NCI-H187 (cell line): ENCODE data around the gene DOK4.

ENCODE experiments used
- DNase-seq, 2 experiments: peaks; one replicate each; lab custom pipeline; 2025; lab: John Stamatoyannopoulos, UW

The DOK4 gene

DNA sequence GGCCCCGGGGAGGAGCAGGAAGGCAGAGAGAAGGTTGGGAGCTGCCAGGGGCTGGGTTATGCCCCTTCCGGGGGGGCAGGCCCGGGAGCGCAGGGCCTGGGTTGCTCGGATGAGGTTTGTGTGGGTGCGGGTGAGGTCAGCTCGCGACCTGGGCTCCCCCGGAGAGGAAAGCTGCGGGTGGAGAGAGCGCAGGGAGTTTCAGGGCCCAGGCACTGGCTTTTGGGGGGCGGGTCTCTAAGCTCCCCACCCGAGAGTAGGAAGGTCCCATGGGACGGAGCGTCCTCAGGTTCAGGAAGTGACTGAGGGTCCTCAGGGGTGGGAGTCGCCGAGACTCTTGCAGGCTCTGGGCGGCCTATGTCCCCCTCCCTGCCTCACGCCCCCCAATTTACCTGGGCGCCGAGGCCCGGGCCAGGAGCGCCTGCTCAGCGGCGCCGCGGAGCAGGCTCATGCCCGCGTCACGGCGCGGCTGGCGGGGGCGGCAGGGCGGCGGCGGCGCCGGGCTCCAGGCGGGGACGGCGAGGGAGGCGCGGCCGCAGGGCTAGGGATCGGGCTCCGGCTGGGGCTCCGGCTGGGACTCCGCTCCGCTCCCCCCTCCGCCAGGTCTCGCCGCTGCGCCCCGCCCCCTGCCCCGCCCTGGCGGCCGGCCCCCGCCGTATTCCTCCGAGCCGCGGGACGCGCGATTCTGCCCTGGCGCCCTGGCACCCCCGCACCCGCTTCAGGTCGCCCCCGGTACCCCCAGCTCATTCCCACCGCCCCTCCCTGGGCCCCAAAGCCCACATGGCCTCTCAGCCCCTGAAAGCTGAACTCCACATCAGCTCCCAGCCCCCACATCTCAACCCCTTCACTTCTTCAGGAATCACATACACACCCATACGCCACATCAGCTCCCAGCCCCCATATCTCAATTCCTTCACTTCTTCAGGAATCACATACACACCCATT is at the start of gene DOK4:
Gene DOK4, minus strand, starts transcription at position 578 of the 942 bp plus-strand sequence. CDS start 6,986 bp downstream, outside the sequence.
- peak in 1 of 2 experiments; percentile 30 for DNase-seq

DNA sequence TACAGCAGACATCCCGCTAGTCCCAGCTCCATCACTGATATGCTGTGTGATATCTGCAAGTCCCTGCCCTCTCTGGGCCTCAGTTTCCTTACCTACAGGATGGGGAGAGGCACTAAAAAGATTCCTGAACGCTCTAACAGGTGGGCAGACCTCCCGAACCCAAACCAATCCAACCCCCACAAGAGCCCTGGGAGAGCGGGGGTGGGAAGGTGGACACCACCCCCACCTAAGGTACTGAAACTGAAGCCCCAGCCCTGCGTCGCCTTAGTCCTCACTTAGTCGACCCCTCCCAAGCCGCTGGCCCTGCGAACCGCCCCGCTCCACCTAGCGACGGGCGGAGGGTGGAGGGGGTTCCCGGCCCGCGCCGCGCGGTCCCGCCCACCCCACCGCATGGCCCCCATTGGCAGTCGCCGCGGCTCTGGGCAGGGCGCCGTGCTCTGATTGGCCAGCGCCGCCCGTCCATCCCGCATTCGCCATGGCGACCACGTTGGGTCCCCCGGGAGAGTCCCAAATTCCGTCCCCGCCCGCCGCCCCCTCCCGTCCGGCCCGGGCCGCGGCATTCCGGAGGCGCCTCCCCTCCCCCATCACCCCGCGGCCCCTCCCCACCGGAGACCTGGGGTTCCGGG is 49.5 kb upstream of the DOK4 start:
- DNase-seq: peak in 1 of 2 experiments; percentile 35

DNA sequence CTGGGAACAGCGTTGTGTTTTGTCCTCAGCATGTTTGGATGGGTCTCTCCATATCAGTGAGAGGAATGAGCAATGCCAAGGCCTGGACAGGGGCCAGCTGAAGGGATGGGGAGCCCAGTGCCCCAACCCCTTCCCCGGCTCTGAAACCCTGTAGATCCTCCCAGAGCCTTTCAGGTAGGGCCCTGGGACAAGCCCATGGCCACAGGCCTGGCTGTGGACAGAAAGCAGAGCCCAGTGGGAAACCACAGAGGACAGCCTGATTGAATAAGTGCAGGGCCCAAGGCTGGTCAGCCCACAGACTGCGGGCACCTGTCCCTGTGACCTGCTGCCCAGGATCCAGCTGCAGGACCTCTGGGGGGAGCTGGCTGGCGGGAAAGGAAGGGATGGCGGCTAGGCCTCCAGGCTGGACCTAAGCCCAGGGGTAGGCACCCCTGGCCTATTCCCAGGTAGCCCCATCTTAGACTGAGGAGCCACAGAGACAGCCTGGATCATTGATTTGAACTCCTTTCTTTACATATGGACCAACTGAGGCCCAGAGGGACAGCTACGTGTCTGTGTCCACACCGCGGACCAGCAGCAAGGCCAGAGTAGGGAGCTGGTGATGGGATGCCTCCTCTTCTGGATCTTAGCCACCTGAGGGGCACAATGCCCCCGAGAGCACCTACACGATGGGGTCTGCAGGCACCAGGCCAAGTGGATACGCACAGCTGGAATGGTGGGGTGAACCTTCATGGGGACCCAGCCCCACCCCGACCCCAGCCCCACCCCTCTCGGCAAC is 48.8 kb upstream of the DOK4 start:
- no peak for DNase-seq

DNA sequence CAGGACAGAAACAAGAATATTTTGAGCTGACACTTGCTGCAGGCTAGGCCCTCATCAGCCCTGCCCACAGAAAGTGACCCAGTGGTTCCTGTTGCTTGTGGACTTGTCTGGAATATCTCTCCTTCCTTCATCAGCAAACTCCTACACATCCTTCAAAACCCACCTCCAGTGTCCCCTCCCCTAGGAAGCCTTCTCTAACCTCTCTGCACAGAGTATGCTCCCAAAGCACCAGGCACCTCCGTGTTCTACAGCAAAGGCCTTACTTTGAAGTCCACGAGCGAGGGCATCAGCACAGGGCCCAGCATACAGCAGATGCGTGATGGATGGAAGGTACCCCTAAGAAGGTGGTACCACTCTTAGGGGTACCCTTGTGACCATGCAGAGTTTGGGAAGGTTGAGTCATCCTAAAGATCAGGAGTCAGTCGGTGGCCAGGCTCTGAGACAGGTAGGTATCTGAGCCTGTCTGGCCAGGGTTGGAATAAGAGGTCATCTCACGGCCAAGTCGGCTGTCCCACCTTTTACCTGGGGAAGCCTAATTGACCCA is 48.1 kb upstream of the DOK4 start:
- DNase-seq: no peak

DNA sequence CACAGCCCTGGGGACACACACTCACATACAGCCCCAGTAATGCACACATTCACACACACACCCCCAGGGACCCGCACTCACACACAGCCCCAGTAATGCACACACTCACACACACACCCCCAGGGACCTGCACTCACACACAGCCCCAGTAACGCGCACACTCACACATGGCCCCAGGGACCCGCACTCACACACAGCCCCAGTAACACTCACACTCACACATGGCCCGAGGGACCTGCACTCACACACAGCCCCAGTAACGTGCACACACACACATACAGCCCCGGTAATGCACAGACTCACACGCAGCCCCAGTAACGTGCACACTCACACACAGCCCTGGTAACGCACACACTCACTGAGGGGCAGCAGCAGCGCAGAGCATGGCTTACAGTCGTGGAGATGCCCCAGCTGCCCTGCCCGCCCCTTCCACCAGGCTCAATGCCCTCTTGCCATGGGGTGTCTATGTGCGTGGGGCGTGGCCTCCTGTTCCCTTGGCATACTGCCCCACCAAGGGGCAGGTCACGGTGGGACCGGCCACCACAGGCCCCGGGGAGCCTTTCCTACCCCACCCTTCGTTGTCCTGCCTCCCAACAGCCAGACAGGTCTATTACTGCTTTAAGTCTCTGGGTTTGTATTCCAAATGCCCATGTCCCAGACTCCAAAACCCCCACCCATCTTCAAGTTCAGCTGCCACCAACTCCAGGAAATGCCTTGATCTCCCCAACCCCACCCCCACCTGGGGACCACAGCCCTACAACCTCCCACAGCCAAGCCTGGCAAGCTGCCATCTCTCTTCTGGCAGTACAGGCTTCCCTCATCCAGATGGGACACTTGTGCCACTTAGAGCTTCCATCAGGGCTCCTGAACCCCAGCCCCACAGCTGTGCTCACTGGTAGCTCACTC is 47.4 kb upstream of the DOK4 start:
- DNase-seq: no peak

DNA sequence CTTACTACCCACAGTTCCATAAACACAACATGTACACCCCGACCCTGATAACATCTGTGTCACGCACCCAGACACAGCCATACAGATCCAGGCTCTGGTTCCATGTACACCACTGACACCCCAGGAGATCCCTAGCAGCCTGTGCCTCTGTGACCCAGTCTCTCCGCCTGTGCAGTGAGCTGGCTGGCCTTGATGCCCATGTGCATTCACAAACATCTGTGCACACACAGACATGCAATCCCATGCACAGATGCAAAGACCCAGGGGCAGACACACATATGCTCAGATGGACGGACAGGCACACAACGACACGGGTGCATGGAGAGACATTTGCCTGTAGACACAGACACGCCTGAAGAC is 46.0 kb upstream of the DOK4 start:
- DNase-seq: no peak

DNA sequence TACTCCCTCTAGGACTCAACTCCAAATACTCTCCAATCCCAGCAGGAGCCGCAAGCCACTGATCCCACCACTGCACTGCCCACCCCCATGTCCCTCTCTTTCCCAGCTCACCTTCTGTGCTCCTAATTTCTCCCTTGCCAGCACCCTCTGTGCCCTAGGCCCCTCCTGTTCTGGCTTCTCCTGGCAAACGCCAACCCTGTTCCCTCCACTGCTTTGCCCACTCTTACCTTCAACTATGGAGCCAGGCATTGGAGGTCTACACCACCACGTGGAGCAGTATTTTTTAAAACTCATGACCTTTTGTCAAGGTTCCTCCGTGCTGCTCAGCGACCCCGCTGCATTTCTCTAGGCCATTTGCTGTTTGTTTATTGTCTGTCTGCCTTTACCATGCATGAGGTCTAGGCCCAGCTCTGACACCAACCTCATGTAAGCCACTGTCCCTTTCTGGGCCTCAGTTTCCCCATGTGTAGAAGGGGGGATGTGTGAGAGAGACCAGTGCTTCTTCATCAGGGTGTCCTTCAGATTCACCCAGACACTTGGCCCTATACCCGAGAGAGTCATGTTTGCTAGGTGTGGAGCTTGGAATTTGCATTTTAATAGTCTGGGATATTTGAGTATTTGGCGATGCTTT is 45.5 kb upstream of the DOK4 start:
- DNase-seq: no peak

DNA sequence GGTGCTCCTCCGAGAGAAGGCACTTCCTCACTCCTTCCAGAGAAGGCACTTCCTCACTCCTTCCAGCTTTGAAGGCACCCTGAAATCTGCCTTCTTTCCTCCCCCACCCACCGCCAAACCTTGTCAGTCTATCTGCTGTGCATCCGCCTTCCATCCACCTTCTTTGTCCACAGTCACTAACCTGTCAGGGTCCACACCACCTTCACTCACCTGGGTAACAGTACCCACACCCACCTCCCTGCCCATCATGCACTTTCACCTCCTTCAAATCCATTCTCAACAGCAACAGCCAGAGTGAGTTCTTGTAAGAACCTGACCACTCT is 44.9 kb upstream of the DOK4 start:
- no peak for DNase-seq

DNA sequence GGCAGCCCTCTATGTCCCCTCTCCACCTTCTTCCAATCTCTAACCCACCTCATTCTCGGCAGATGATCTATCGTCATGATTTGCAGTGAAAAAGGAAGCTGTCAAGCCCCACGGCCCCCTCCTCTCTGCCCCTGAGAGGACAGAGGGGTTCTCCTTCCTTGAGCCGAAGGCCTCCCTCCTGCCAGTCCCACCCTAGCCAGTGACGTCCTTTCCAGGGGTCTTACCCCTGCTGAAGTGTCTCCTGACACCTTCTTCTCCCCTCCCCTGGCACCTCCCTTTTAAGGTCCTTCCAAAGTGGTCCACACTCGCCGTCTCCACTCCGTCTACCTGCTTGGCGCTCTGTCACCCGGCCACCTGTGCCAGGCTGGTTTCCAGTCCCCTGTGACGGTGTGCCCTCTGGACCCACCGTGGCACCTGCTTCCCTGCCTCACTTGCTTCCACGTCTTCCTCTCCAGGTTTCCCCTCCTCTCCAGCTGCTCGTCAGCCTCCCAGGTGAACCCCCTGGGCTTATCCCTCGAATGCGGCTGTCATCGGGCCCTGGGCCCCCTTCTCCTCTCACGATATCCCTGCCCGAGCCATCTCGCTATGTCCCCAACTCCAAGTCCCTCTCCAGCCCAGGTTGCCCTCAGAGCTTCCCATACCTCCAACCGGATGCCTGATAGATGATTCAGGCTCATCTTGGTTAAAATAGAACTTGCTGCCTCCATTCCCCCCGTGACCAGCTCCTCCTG is 44.4 kb upstream of the DOK4 start:
- no peak for DNase-seq

DNA sequence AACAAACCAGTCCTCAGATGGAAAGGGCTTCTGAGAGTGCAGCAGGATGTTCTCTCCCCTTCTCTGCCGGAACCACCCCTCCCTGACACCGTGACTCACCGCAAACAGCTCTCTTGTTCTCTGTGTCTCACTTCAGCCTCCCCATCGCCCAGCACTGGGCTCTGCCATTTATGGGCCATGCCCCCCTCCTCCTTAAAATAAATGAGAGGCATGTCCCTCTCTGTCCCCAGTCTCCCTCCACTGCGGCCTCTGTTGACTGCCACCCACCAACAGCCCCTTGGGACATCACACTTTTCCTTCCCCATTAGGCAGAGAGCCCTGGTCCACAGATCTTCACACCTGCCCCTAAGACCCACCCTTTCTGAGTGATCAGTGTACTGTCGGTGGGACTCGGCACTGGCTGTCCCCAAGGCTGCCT is 43.8 kb upstream of the DOK4 start:
- no peak for DNase-seq

DNA sequence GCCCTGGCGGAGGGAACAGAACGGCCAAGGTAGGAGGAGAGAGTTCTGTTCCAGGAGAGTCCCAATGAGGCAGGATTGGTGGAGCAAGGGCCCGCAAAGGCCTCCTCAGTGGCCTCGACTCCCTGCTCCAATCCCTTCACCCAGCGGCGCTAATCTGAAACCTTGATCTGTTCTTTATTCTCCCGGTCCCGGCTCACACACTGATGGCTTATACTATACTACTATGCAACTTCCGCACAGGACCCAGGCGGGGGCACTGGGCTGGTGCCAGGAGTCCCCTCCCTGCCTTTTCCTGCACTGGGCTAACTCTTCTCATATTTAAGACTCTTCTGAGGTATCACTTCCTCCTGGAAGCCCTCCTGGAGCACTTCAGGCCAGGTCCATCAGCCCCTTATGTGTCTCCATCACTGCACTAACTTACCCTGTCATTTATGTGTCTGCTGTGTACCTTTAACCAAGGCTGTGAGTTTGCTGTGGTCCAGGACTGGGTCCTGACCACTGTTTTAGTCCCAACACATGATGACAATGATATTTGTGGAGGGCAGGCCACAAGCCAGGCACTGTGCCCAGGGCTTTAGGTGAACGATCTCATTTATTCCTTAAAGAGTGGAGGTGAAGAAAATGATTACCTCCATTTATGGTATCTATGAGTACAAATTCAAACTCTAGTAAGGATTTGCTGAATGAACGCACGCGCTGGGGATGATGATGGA is 43.3 kb upstream of the DOK4 start:
- DNase-seq: no peak

DNA sequence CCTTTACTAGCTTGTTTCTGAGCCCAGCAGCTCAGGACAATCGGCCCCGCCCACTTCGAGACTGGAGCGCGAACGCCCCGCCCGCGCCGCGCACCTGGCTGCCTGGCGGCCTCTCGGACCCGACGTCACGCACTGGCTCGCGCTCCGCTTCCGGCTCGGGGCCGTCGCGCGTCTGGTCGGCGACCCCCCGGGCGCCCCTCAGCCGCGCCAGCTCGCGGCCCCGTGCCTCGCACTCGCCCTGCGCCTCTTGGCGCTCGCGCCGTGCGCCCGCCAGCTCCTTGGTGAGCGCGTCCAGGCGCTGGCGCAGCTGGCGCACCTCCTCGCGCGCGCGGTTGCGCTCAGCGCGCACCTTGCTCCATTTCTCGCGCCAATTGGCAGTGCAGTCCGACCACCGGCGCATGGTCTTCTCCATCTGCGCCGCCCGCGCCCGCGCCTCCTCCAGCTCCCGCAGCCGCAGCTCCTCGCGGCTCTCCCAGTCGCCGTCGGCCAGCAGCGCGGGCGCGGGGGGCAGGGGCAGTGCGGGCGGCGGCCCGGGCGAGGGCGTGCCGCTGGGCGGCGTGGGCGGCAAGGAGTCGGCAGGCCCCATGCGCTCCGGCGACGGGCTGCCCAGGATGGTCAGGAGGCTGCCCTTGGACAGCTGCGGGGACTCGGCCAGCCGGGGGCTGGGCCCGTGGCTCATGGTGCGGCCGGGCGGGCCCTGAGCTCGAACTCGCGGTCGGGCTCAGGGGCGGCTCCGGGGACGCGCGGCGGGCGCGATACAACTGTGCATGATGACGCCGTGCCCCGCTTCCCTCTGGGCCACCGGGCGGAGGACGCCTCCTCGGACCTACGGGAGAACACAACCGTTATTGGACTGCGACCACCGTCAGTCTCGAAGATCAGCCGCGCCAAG is 42.5 kb upstream of the DOK4 start:
- no peak for DNase-seq

DNA sequence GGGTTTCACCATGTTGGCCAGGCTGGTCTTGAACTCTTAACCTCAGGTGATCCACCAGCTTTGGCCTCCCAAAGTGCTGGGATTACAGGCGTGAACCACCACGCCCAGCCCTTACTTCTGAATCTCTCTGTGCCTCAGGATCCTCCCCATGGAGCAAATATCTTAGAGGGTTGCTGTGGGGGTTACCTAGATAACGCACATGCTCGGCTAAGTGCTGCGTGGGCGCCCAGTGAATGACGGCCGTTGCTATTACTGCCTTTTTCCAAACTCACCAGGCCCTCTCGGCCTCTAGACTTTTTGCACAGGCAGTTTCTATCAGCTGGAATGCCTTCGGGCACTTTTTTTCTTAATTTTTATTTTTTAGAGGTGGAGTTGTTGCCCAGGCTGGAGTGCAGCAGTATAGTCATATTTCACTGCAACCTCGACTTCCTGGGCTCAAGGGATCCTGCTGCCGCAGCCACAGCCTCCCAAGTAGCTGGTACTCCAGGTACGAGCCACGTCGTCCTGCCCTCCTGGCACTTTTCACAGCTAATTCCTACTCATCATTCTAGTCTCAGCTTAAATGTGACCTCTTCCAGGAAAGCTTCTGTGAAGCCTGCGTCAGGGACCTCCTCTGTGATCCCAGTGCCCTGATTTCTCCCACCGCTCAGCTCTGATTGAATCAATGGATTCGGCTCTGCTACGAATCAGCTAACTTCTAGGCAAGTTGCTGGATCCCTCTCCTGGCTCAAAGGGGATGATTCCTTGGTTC is 41.5 kb upstream of the DOK4 start:
- no peak for DNase-seq

DNA sequence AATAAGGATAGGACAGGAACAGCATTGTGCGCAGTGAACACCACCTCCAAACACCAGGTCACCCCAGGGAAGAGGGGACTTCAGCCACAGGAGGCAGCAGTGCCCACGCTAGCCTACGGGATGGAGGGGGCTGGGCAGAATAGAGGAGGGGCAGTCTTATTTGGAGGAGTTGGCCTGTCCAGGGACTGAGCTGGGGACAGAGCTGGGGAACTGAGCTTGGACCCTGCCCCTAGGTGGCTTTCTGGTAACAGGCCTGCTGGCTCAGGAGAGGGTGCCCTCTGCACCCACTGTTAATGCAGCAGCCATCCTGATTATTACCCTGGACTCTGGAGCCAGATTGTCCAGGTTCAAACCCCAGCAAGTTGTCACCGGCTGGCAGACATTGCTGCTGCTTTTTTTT is 40.7 kb upstream of the DOK4 start:
- no peak for DNase-seq

DNA sequence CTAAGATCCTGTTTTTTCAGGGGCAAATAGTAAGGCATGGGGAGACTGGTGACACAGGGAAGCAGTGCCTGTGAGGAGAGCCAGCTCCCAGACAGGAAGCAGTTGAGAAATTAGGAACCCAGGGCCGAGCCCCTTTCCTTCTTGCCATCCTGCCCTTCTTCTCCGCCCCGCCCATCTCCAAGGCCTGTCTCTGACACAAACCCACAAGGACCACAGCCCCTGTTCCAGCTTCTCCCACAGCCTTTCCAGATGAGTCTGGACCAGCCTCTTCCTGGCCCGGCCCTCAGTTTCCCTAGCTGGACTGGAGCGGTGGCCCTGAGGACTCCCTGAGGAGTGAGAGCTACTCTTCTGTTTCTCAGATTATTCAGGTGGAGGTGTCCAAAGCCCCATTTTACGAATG is 40.2 kb upstream of the DOK4 start:
- no peak for DNase-seq

DNA sequence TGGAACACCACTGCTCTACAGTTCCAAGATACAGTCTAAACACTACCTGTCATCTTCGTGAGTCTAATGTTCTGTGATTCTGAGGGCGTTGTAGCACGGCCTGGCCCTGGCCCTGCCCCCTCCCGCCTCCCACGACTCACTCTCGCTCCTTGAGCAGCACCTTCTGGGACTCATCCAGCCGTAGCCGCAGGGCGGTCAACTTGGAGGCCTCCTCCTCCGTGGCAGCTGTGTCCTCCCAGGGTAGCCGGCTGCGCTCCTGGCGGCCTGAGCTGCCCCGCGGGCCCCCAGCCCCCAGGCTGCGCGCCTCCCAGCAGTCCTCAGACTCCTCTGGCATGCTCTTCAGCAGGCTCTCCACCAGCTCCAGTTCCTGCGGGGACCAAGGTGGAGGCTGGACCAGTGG is 39.5 kb upstream of the DOK4 start:
- DNase-seq: no peak

DNA sequence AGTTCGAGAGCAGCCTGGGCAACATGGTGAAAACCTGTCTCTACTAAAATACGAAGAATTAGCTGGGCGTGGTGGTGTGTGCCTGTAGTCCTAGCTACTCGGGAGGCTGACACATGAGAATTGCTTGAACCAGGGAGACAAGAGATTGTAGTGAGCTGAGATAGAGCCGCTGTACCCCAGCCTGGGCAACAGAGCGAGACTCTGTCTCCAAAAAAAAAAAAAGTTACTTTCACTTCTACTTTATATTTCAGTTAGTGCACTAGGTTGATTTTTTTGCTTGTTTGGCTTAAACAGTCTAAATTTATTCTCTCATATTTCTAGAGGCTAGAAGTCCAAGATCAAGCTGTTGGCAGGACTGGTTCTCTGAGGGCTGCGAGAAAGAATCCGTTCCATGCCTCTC is 36.7 kb upstream of the DOK4 start:
- DNase-seq: no peak

DNA sequence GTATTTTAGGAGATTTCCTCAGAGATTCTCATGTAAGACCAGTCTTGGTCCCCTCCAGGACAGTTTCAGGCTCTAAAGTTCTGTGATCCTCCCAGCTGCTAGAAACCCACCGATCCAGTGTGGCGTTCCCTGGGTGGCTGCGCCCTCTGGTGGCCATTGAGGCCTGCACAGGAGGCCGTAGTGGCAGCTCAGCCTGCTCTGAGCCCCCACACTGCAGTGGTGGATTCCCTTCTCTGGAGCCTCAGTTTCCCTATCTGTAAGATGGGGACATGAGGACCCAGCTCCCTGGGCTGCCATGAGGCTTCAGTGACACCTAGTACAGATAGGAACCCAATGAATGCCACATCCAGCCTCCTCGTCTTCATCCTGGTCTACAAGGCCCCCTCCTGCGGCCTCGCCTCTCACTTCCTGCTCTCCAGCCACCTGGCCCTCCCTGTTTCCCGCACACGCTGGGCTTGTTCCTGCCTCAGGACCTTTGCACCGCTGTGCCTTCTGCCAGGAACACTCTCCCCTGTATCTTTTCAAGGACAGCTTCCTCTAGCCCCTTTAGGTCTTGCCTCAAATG is 33.6 kb upstream of the DOK4 start:
- peak; percentile 31 to 55 for DNase-seq
